ENCODE measurements around the gene SART1.

The SART1 gene

GRCh38 chr11:65961267-65962140, at the start of gene SART1:
TSS of gene SART1 (plus strand) at chr11:65961734. CDS start at chr11:65961781, 47 bp downstream.
- Histone ChIP-seq H3K9me3 (ENCODE audit: severe bottlenecking) (no peaks in the 10 kb centered on the region), H3K4me3 (ENCODE audit: low read depth, low read length) (peak within 1 kb of the TSS; percentile 83), H3K36me3 (peaks cover 29% of the 10 kb centered on the region), H3K27me3 (ENCODE audit: insufficient read depth, low read depth, severe bottlenecking) (no peaks in the 10 kb centered on the region), H3K27ac (peak within 1 kb of the TSS; percentile 89)
- peak; percentile 98 for DNase-seq
- no peak for TF ChIP-seq CTCF (IDR thresholded peaks at IDR 0.05; ENCODE audit: low read depth, low read length)

GRCh38 chr11:65912845-65913244, 48.7 kb upstream of the SART1 start:
- TF ChIP-seq CTCF (IDR thresholded peaks at IDR 0.05; ENCODE audit: low read depth, low read length), result no peak
- H3K36me3 ChIP-seq, result no peaks in the 10 kb centered on the region; the same call in 1 of the 2 replicates
- H3K27me3 ChIP-seq (ENCODE audit: insufficient read depth, low read depth, severe bottlenecking), result no peaks in the 10 kb centered on the region
- no peak for DNase-seq
- no peak overlapping the region for H3K27ac ChIP-seq
- H3K4me3 ChIP-seq (ENCODE audit: low read depth, low read length), result no peak overlapping the region
- no peaks in the 10 kb centered on the region for H3K9me3 ChIP-seq (ENCODE audit: severe bottlenecking)

- Histone ChIP-seq H3K27me3 (ENCODE audit: insufficient read depth, low read depth, severe bottlenecking) (no peaks in the 10 kb centered on the region), H3K4me3 (ENCODE audit: low read depth, low read length) (no peak overlapping the region), H3K27ac (no peak overlapping the region), H3K9me3 (ENCODE audit: severe bottlenecking) (no peaks in the 10 kb centered on the region), H3K36me3 (no peaks in the 10 kb centered on the region; the same call in 1 of the 2 replicates)
- no peak for TF ChIP-seq CTCF (IDR thresholded peaks at IDR 0.05; ENCODE audit: low read depth, low read length)
- DNase-seq, result peak; percentile 36
Measured at GRCh38 chr11:65915101-65915820, 46.3 kb upstream of the SART1 start.

- Histone ChIP-seq H3K27me3 (ENCODE audit: insufficient read depth, low read depth, severe bottlenecking) (no peaks in the 10 kb centered on the region), H3K27ac (no peak overlapping the region), H3K36me3 (no peaks in the 10 kb centered on the region; the same call in 1 of the 2 replicates), H3K4me3 (ENCODE audit: low read depth, low read length) (no peak overlapping the region), H3K9me3 (ENCODE audit: severe bottlenecking) (no peaks in the 10 kb centered on the region)
- TF ChIP-seq CTCF (IDR thresholded peaks at IDR 0.05; ENCODE audit: low read depth, low read length), result no peak
- DNase-seq, result no peak
Measured at GRCh38 chr11:65915821-65916251, 45.7 kb upstream of the SART1 start.

GRCh38 chr11:65916391-65916790, 45.1 kb upstream of the SART1 start:
- Histone ChIP-seq H3K36me3 (peaks cover 2% of the 10 kb centered on the region; the same call in 1 of the 2 replicates), H3K9me3 (ENCODE audit: severe bottlenecking) (no peaks in the 10 kb centered on the region), H3K27ac (no peak overlapping the region), H3K4me3 (ENCODE audit: low read depth, low read length) (no peak overlapping the region), H3K27me3 (ENCODE audit: insufficient read depth, low read depth, severe bottlenecking) (no peaks in the 10 kb centered on the region)
- TF ChIP-seq CTCF (IDR thresholded peaks at IDR 0.05; ENCODE audit: low read depth, low read length), result no peak
- no peak for DNase-seq
